Renal cortical epithelial cell (primary cell): ENCODE data around the gene PPIP5K2. TPM values are rescaled to one million over a fixed set of nuclear protein-coding genes. Genes with fewer than 3 reads are reported as not detected.
"Not testable (repeated sequence)": the region's sequence is repeated elsewhere in the genome, so short reads cannot be mapped to it uniquely, and the experiment has no call there.

Source experiments
- DNase-seq: peaks from one replicate; pipeline ENCODE4 v3.0.0-alpha.2; 2011; ENCODE audit warnings: low read depth
- total RNA-seq: library from RNA; depleted of rRNA; stranded (reverse); fragments of >200 nt; gene quantifications from 2 replicates; pipeline ENCODE4 v1.2.3, GENCODE V29; 2014

Gene PPIP5K2
- total RNA-seq, 1 donor from 2014 or later: 54.4 TPM

DNA sequence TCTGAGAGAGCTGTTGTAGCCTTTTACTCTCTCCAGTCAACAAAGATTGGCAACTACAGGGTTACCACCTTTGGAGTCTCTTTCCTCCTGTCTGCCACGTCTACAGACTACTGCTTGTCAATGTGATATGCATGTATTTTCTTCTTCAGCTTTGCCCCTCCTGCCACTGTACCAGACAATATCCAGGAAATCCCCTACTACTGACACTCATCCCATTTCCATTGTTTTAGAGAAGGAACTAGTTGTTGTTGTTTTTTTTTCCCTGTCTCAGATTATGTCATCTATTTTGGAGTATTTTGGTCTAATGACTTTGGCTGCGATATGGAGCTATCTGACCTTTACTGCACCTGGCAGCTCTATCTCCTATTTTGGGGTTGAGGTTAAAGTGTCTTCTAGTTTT, 88.4 kb downstream of the PPIP5K2 start:
- DNase-seq: peak; percentile 11

DNA sequence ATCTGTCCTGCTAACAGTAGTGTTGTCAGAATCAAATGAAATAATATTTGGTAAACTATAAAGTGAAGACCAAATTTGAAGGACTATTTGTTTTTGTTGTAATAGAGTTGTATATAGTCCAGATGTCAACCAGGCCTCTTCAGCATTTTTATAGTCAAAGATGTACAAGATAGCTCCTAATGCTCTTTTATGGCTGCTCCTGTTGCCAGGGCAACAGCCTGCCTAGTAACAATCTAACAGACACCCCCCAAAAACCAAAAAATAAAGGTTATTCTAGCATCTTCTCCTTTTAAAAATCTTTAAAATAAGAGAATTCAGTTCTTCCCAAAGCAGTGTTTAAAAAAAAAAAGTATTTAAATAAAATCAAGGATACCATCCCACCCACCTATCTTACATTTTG, 89.0 kb downstream of the PPIP5K2 start:
- DNase-seq: no peak

DNA sequence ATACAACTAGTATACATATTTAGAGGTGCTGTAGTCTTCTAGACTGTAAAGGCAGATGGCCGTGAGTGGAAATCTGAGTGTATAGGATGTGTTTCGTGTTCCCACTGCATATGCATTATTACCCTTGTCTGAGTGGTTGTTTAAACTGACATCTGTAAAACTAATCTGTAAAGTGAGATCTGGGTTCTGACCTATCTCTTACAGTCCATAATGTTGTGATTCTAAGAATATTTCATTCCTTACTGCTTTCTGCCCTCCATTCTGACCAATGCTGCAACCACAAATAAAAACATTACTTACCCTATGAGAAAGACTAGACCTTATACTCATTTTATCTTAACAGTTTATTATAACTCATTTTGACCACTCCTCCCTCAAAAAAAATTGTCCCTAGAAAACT, 90.9 kb downstream of the PPIP5K2 start:
- DNase-seq: no peak

DNA sequence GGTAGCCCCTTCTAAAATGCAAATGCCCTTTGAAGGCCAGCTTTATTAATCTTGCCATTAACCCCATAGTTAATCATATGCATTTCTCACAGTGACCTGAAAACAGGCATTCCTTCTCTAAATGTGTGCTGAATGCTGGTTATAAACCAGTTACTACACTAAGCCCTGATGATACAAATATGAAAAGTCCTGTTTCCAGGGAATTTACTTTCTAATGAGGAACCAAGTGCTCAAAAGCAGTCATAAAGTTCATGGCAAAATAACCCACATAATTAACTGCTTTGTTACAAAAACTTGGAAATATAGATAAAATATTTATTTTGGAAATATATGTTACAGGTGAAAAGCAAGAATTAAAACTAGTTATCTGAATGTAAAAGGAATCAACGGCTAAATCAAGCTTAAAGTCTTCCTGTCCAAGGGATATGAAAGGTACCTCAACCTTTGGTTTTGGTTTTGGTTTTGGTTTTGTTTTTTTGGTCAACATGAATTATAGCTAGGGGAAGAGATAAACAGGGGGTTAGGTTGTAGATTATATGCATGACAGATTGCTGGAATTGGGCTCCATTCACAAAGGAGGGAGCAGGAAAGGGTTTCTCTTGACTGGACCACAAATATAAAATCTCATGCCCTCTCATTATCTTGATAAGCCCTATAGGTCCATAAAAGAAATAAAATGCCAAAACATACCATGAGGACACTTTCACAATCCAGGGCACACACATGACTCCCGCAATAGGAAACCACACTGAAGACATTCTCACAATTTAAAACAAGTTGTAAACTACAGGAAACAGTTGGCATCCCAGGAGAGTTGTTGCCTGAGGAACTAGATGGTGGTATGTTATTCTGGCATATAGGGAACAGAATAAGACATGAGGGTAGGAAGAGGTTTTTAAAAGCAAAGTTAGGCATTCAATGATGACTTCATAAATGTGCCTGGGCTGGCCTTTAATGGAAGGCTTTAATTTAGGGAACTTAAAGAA, 91.8 kb downstream of the PPIP5K2 start:
- DNase-seq: no peak

DNA sequence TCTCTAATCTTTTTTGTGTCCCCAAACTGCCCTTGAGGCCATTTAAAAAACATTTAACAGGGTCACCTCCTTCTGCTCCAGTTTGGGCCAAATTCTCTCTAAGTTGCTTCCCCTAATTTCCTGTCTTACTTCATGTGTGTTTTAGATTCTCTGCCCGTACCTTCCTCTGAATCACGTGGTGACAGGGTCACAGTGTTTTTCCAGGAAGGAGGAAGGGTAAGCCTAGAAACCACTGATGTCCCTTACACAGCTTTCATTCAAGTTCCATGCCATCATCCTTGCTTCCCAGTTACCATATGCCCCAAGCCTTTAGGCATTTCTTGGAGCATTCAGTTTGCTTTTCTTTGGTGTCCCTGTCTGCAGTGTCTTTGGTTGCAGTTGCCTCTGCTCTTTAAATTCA, 96.0 kb downstream of the PPIP5K2 start:
- DNase-seq: peak; percentile 39

DNA sequence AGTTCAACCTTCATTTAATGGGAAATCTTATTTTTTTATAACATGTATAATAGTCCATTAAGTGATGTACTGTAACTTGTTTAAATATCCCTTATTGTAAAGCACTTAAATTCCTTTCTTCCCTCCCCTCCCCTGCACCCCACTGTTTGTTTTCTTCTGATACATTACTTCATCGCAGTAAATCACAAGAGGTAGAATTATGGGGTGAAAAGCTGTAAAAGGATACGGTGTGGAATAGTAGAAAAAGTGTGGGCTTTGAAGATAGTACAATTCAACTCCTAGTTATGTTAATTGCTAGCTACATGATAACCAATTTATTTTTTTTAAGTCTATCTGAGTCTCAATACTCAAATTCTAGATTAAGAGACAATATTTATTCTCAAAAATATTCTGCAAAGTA, 96.6 kb downstream of the PPIP5K2 start:
- DNase-seq: no peak

DNA sequence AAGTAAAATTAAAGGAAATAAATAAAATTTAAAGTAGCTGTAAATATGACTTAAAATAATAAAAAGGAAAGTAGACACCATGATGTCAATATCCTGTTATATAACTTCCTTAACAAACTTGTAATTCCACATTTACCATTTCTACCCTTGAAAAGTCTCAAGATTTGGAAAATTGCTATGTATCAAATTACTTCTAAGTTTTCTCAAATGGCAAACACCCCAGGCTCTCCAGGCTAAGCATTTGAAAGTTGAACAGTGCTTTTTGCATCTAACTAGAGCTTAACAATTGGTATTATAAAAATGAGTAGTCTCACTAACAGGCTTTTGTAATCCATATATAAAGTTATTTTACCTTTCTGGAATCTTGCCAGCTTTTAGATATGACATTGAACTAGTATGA, 97.0 kb downstream of the PPIP5K2 start:
- DNase-seq: no peak

DNA sequence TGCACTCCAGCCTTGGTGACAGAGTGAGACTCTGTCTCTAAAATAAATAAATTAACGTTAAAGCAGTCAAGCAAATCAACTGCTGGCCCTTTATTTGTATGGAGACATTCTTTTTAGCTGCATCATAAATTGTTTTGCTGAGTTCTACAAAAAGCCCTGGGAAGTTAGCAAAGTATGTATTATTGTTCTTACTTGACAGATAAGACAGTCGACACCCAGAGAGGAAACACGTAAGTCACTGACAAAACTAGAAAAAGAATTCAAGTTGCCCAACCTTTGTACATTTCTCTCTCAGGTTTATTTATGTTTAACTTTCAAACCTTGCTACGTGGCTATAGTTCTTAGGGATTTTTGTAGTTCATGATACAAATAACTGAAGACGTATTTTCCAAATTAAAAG, 98.1 kb downstream of the PPIP5K2 start:
- DNase-seq: peak; percentile 95

DNA sequence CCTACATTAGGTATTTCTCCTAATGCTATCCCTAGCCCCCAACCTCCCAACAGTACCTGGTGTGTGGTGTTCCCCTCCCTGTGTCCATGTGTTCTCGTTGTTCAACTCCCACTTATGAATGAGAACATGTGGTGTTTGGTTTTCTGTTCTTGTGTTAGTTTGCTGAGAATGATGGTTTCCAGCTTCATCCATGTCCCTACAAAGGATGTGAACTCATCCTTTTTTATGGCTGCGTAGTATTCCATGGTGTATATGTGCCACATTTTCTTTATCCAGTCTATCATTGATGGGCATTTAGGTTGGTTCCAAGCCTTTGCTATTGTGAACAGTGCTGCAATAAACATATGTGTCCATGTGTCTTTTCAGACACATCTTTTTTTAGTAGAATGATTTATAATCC, 99.0 kb downstream of the PPIP5K2 start:
- not testable (repeated sequence) for DNase-seq

DNA sequence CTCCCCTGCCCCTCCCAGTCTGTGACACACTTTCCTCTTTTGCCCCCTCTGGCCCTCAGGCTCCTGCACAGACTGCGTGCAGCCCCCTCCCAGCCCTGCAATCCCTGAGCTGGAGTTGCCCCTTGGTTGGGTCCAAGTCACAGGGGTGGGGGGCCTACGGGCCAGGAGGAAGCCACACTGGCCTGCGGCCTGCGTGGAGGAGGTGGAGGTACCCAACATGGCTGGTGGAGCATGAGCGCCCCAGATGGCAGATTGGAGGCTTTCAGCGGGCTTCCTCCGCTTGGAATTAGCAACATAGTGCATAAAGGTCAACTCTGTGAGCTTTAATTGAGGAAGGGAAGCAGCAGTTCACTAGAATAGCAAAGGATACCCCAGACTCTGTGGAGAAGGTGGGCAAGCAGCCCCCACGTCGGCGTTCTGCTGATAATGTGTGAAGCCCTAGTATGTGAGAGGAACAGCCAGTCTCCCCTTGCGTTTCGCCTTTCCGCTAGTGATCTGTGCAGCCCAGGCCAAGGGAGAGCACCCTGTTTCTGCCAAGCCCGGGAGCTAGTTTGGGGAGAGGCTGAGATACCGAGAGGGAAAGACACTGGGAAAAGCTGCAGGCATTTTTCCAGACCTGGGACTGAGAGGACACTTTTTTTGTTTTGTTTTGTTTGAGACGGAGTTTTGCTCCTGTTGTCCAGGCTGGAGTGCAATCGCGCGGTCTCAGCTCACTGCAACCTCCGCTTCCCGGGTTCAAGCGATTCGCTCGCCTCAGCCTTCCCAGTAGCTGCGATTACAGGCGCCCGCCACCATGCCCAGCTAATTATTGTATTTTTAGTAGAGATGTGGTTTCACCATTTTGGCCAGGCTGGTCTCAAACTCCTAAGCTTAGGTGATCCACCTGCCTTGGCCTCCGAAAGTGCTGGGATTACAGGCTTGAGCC, 103.2 kb downstream of the PPIP5K2 start:
- DNase-seq: no peak

DNA sequence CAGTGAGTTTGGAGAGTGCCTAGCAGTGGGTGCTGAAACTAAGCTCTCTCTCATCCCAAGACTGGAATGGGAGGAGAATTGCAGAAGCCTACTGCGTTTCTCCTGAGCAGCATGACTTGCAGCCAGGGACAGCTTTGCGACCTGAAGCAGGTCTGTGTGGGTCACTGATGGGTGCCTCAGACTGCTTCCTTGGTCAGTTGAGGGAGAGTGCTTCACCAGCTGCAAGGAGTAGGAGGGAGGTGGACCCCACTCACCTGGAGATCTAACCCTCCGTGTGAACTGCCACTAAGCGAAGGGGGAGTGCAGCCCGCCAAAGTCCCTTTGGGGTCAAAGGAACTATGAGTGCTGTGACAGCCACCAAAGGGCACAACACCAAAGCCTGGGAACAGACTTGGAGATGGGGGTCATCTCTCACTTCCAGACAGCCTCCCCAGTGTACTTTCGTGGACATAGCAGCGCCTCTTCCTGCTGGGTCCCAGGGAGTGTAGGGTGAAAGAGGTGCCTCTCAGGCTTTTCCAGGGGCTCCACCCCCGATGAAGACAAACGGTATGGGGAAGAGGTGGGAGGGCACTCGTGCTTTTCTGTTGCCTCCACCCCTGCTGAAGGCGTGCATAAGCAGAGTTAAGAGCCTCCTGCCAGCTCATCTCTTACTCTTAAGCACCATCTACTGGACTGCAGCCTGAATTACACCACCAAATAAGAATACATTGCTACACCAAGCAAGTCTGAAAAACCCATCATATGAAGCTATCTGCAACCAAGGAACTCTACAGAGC, 104.2 kb downstream of the PPIP5K2 start:
- peak; percentile 68 for DNase-seq

DNA sequence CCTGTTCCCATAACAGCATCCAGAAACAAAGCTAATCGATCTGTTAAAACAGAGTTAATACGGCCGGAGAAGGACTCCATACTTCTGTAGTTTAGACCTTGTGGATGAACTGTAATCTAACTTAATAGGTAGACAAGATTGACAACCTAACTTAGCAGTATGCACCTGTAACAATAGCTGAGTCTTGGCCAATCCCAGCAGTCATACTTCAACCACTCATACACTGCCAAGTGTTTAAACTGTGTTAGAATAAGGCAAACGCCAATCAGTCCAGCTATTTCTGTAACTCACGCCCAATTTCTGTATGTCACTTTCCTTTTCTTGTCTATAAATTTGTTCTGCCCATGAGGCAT, 104.8 kb downstream of the PPIP5K2 start:
- DNase-seq: no peak

DNA sequence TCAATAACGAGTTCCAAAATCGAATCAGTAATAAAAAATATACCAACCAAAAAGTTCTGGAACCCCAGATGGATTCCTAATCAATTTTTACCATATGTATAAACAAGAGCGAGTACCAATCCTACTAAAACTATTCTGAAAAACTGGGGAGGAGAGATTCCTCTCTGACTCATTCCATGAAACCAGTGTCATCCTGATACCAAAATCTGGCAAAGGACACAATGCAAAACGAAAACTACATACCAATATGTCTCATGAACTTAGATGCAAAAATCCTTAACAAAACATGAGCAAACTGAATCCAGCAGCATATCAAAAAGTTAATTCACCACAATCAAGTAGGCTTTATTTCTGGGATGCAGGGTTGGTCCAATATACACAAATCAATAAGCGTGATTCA, 108.0 kb downstream of the PPIP5K2 start:
- DNase-seq: no peak

DNA sequence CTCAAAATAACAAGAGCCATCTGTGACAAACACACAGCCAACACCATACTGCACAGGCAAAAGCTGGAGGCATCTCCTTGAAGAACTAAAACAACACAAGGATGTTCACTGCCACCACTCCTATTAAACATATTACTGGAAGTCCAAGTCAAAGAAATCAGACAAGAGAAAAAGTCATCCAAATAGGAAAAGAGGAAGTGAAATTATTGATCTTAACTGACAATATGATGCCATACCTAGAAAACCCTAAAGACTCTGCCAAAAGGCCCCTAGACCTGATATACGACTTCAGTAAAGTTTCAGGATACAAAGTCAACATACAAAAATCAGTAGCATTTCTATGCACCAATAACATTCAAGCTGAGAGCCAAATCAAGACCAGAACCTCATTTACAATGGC, 108.5 kb downstream of the PPIP5K2 start:
- no peak for DNase-seq

DNA sequence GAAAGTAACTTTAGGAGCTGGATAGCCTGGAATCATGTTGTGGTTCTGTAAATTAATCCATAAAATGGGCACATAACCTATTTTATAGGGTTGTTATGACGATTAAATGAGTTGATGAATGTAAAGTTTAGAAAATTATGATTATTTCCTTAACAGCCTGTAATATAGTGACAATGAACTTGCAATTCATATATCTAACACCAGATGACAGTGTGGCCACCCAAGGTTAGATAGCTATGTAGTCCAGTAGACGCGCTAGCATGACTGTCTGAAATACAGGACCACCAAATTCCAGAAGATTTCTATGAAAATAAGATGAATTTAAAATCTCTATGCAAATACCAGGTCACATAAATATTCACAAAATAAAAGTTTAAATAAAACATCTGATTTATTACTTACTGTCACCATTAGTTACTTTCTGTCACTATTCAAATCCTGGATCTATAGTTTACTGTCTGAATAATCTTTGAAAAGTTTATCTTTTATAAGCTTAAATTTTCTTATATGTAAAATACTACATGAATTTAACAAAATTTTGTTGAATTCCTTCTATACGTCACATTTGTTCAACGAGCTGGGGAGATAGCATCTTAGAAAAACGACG, 112.4 kb downstream of the PPIP5K2 start:
- peak; percentile 43 for DNase-seq

DNA sequence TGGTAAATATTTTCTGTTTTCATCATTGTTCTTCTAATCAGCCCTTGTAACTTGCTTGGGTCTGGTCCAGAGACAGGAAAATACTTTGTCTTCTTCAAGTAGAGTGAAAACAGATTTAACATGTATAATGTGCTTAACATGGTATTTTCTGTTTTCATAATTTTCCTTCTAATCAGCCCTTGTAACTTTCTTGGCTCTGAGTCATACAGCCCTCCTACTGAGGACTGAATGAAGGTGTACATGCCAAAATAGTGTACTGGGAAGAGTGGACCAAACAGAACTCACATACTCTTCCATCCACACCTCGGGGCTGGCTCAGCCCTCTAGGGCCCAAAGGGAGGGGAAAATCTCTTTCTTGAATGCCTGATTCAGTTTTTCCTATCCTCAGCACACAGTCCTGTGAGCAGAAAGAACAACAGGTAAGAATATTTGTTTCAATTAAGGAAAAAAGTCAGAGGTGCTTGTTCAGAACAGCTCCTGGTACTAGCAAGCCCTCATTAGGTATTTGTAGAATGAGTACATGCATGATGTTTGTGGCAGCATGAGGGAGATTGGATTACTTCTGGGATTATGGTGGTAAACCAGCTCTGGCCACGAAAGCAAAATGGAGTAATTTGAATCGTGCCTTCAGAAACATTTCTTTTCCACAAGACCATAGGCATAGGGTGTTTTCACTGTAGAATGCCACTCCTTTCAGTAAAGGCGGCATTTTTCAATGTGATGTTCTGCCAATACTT, 114.3 kb downstream of the PPIP5K2 start:
- peak; percentile 24 for DNase-seq

DNA sequence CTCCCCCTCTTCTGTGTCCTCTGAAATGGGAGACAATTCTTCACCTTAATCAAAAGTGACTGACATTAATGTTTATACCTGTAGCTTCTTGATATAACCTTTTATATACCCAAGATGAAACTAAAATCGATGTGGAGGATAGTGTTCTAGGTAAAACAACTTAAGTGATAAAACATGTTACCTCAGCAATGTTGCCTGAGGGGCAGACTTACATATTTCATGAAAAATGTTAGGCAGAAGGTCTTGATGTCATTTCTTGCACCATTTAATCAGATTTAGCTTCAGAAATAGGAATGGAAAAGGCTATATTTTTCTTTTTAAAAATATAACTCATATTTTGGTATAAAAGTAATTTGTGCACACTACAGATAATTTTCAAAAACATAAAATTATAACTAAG, 115.8 kb downstream of the PPIP5K2 start:
- DNase-seq: no peak

DNA sequence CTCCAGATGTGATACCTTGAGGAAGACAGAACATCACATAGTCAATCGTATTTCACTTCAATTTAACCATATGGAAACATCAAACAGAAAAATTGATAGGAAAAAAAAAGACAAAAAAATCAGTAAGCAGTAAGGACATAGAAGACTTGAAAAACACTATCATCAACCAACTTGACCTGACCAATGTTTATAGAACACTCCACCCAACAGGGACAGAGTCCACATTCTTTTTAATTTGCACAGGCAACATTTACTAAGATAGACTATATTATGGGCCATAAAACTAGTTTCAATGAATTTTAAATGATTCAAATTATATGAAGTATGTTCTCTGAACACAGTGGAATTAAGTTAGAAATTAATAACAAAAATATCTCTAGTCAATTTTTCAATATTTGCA, 117.7 kb downstream of the PPIP5K2 start:
- DNase-seq: no peak

DNA sequence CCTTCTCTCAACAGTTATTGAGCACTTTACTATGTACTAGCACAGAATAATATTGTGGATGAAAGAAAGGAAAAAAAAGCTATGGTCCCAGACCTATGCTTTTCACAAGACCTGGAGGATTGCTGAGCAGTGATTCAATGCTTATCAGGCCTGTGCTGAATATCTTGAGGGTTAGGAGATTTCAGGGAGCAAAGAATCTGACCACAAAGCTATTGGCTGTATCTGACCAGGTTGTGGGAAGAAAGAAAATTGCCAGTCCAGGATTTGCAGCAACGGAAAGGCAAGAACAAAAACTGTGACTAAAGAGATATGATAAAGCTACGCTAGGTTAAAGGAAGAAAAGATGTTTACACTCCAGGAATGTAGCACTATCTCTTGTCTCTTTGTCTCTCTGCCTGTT, 123.6 kb downstream of the PPIP5K2 start:
- DNase-seq: no peak

DNA sequence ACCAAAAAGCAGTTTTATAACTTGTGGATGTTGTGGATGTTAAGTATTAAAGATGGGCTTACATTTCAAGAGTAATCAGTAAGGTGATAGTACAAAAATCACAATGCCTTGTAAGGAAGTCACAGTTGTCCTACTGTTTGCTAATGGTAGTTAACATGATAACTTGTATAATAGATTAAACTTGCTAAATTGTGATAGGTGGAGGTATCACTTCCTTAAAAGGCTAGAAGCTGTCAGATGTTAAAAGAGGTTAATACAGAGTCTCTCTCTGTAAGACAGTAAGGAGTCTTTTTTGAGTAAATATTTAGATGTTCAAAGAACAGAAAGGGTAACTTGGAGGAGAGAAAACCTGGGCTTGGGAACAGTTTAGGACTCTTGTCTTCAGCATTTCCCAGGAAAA, 124.3 kb downstream of the PPIP5K2 start:
- no peak for DNase-seq

DNA sequence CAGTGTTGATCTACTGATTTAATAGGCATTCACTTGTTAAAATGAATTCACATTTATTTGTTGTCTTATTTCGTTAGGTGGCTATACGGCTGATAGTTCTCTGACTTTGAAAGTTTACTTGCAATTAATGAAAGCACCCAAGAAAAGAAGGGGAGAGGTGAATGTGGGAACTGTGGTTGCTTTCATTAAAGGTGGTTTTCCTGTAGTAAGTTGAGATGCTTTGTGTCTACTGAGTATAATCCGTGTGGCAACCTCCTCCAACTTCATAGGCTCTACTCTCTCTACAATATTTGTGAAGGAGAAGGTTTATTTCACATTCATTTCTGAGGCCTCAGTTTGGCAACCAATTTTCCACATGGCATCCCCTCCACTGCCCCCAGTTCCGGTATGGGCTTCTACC, 125.7 kb downstream of the PPIP5K2 start:
- no peak for DNase-seq
